Right atrium auricular region (tissue), 2 donors: ENCODE data around the gene APC. TPM values are rescaled to one million over a fixed set of nuclear protein-coding genes. Genes with fewer than 3 reads are reported as not detected.

Source experiments
- DNase-seq: peaks from one replicate; pipeline ENCODE4 v3.0.0-alpha.2; 2019; ENCODE audit warnings: low spot score
- H3K27ac ChIP-seq, 2 donors: fragments of 200-600 bp; sonication (generic); 1 replicate in 1 of 2; 2 replicates in 1 of 2; pipeline ENCODE4 v1.5.1; 2016 to 2019
- H3K27me3 ChIP-seq, 2 donors: fragments of 200-600 bp; sonication (generic); one replicate each; pipeline versions ENCODE4 v1.5.1 to v1.6.0; 2017 to 2019
- H3K36me3 ChIP-seq: fragments of 200-600 bp; sonication (generic); one replicate; pipeline ENCODE4 v1.5.1; 2016
- H3K4me1 ChIP-seq, 2 donors: fragments of 200-600 bp; sonication (generic); one replicate each; pipeline versions ENCODE4 v1.5.1 to v1.6.0; 2017 to 2019
- H3K4me3 ChIP-seq, 2 donors: fragments of 200-600 bp; sonication (generic); 1 replicate in 1 of 2; 2 replicates in 1 of 2; pipeline ENCODE4 v1.5.1; 2017 to 2019; ENCODE audit warnings: mild to moderate bottlenecking in 1 of 2, moderate library complexity in 1 of 2
- H3K9me3 ChIP-seq, 2 donors: fragments of 200-600 bp; sonication (generic); one replicate each; pipeline ENCODE4 v1.5.1; 2019
- CTCF ChIP-seq, 2 donors: fragments of 200-600 bp; sonication (generic); IDR thresholded peaks; one replicate each; pipeline ENCODE4 v1.5.1; 2019; ENCODE audit warnings: antibody characterized with exemption in 2 of 2
- total RNA-seq, 2 donors: library from RNA; depleted of rRNA; stranded (reverse); fragments of >200 nt; gene quantifications; one replicate each; pipeline ENCODE4 v1.1.0, GENCODE V29; 2016

APC gene
- total RNA-seq, 2 donors from 2014 or later = 38.3 to 50.9 TPM

- TF ChIP-seq CTCF (IDR thresholded peaks at IDR 0.05) = no peak
- Histone ChIP-seq H3K4me1 (peaks cover 0 to 23% of the 10 kb centered on the region in 2 donors), H3K27ac (no peak overlapping the region), H3K9me3 (no peaks in the 10 kb centered on the region), H3K36me3 (no peaks in the 10 kb centered on the region), H3K27me3 (no peaks in the 10 kb centered on the region), H3K4me3 (no peak overlapping the region)
- no peak for DNase-seq
Observed at GRCh38 chr5:112735702-112736101, 2.0 kb upstream of the APC start.

- TF ChIP-seq CTCF (IDR thresholded peaks at IDR 0.05) = no peak
- no peaks in the 10 kb centered on the region for H3K9me3 ChIP-seq
Observed at GRCh38 chr5:112737070-112737462, 619 bp upstream of the APC start.

GRCh38 chr5:112738191-112738560 lies 491 bp downstream of the APC start:
- peak overlapping the region; percentile 80 to 83 for H3K27ac ChIP-seq
- H3K9me3 ChIP-seq = no peaks in the 10 kb centered on the region
- DNase-seq = no peak
- H3K4me1 ChIP-seq = peaks cover 0 to 29% of the 10 kb centered on the region in 2 donors
- H3K36me3 ChIP-seq = no peaks in the 10 kb centered on the region
- peak overlapping the region; percentile 69 to 73 for H3K4me3 ChIP-seq
- peak in 1 of 2 donors; percentile 3 for TF ChIP-seq CTCF (IDR thresholded peaks at IDR 0.05)
- no peaks in the 10 kb centered on the region for H3K27me3 ChIP-seq

More at GRCh38 chr5:112737070-112737462, 619 bp upstream of the APC start:
- Histone ChIP-seq H3K27me3 (no peaks in the 10 kb centered on the region), H3K27ac (peak overlapping the region; percentile 80 to 83), H3K36me3 (no peaks in the 10 kb centered on the region), H3K4me1 (peaks cover 0 to 23% of the 10 kb centered on the region in 2 donors), H3K4me3 (peak overlapping the region; percentile 69 to 73)
- no peak for DNase-seq

- no peak for DNase-seq
- Histone ChIP-seq H3K9me3 (no peaks in the 10 kb centered on the region), H3K27me3 (no peaks in the 10 kb centered on the region), H3K27ac (no peak overlapping the region), H3K36me3 (no peaks in the 10 kb centered on the region), H3K4me3 (no peak overlapping the region), H3K4me1 (peaks cover 0 to 24% of the 10 kb centered on the region in 2 donors)
- no peak for TF ChIP-seq CTCF (IDR thresholded peaks at IDR 0.05)
Observed at GRCh38 chr5:112742424-112742823, 4.7 kb downstream of the APC start.

GRCh38 chr5:112743631-112744030 lies 5.9 kb downstream of the APC start:
- no peaks in the 10 kb centered on the region for H3K36me3 ChIP-seq
- no peak overlapping the region for H3K27ac ChIP-seq
- no peak for DNase-seq
- peaks cover 0 to 16% of the 10 kb centered on the region in 2 donors for H3K4me1 ChIP-seq
- no peak for TF ChIP-seq CTCF (IDR thresholded peaks at IDR 0.05)
- H3K4me3 ChIP-seq = no peak overlapping the region
- no peaks in the 10 kb centered on the region for H3K9me3 ChIP-seq
- H3K27me3 ChIP-seq = no peaks in the 10 kb centered on the region

- Histone ChIP-seq H3K4me1 (no peaks in the 10 kb centered on the region), H3K36me3 (no peaks in the 10 kb centered on the region), H3K27ac (no peak overlapping the region), H3K9me3 (no peaks in the 10 kb centered on the region), H3K4me3 (no peak overlapping the region), H3K27me3 (no peaks in the 10 kb centered on the region)
- TF ChIP-seq CTCF (IDR thresholded peaks at IDR 0.05) = no peak
- no peak for DNase-seq
Observed at GRCh38 chr5:112752335-112752734, 14.7 kb downstream of the APC start.
